ENCODE results near the gene FAM171A1. TPM values are rescaled to one million over a fixed set of nuclear protein-coding genes. Genes with fewer than 3 reads are reported as not detected.

Gene FAM171A1
- total and polyA plus RNA-seq, 2 of the 13 experiments (the other 11 are each of a cell fraction or from before 2014, with no cell fraction given), result 21.5 to 34.7 TPM

DNA sequence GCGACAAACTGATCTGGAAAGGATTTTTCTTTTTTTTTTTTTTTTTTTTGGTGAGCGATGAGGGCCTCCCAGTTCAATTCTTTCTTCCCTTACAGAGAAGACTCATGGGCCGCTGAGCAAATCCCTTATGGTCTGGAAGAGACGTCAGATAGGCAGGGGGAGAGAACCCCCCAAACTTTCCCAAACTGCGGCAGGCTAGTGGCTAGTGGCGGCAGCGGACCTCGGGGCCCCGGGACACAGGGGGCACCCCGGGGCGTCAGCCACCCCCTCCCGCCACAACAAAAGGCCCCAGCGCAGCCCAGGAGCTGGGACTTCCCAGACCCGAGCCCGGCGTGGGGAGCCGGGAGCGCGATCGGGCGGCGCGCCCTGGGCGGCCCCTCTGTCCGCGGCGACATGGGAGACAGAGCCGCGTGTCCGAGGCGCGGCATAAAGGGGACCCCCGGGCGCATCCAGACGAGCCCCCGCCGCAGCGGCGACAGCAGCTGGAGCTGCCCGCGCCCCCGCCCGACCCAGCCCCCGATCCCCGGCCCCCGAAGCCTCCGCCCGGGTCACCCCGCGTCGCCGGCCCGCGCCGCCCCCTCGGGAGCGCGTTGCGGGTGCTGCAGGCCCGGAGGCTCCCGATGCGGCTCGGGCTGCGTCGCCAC is 755 bp downstream of the FAM171A1 start (continued):
- no peak for TF ChIP-seq MAF1 (CRISPR knock-in tag; IDR thresholded peaks at IDR 0.05; ENCODE audit: borderline replicate concordance)
- TF ChIP-seq DR1 (CRISPR knock-in tag; IDR thresholded peaks at IDR 0.05), result no peak
- TF ChIP-seq, protein P1, sequence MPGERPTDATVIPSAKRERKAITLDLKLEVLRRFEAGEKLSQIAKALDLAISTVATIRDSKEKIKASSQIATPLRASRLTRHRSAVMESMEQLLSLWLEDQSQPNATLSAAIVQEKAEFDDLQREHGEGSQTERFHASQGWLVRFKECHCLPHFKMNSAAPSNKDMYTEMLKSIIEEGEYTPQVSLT (CRISPR knock-in tag; IDR thresholded peaks at IDR 0.05; ENCODE audit: borderline replicate concordance, low read depth), result no peak
- no peak for TF ChIP-seq HOXA3 (CRISPR knock-in tag; IDR thresholded peaks at IDR 0.05)
- TF ChIP-seq ZNF615 (CRISPR knock-in tag; IDR thresholded peaks at IDR 0.05; ENCODE audit: borderline replicate concordance), result no peak
- TF ChIP-seq, protein P2, sequence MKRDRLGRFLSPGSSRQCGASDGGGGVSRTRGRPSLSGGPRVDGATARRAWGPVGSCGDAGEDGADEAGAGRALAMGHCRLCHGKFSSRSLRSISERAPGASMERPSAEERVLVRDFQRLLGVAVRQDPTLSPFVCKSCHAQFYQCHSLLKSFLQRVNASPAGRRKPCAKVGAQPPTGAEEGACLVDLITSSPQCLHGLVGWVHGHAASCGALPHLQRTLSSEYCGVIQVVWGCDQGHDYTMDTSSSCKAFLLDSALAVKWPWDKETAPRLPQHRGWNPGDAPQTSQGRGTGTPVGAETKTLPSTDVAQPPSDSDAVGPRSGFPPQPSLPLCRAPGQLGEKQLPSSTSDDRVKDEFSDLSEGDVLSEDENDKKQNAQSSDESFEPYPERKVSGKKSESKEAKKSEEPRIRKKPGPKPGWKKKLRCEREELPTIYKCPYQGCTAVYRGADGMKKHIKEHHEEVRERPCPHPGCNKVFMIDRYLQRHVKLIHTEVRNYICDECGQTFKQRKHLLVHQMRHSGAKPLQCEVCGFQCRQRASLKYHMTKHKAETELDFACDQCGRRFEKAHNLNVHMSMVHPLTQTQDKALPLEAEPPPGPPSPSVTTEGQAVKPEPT (CRISPR knock-in tag; IDR thresholded peaks at IDR 0.05; ENCODE audit: low read depth), result no peak
- TF ChIP-seq JUND (CRISPR knock-in tag; IDR thresholded peaks at IDR 0.05), result no peak
- TF ChIP-seq ZNF333 (CRISPR knock-in tag; IDR thresholded peaks at IDR 0.05; ENCODE audit: borderline replicate concordance), result no peak
- TF ChIP-seq ZNF24 (IDR thresholded peaks at IDR 0.05), result no peak
- TF ChIP-seq, protein P3, sequence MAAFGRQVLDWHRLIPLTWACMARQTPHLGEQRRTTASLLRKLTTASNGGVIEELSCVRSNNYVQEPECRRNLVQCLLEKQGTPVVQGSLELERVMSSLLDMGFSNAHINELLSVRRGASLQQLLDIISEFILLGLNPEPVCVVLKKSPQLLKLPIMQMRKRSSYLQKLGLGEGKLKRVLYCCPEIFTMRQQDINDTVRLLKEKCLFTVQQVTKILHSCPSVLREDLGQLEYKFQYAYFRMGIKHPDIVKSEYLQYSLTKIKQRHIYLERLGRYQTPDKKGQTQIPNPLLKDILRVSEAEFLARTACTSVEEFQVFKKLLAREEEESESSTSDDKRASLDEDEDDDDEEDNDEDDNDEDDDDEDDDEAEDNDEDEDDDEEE (CRISPR knock-in tag; IDR thresholded peaks at IDR 0.05), result peak; percentile 53; the same call in 1 of the 2 replicates
- TF ChIP-seq TAF1 (CRISPR knock-in tag; IDR thresholded peaks at IDR 0.05), result peak; percentile 9; the same call in 1 of the 2 replicates
- TF ChIP-seq, protein P4, sequence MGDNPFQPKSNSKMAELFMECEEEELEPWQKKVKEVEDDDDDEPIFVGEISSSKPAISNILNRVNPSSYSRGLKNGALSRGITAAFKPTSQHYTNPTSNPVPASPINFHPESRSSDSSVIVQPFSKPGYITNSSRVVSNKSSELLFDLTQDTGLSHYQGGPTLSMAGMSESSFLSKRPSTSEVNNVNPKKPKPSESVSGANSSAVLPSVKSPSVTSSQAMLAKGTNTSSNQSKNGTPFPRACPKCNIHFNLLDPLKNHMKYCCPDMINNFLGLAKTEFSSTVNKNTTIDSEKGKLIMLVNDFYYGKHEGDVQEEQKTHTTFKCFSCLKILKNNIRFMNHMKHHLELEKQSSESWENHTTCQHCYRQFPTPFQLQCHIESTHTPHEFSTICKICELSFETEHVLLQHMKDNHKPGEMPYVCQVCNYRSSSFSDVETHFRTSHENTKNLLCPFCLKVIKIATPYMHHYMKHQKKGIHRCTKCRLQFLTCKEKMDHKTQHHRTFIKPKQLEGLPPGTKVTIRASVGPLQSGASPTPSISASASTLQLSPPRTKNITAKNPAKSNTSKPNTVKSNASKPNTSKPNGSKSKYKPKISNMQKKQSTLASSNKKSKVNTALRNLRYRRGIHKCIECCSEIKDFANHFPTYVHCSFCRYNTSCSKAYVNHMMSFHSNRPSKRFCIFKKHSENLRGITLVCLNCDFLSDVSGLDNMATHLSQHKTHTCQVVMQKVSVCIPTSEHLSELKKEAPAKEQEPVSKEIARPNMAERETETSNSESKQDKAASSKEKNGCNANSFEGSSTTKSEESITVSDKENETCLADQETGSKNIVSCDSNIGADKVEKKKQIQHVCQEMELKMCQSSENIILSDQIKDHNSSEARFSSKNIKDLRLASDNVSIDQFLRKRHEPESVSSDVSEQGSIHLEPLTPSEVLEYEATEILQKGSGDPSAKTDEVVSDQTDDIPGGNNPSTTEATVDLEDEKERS (CRISPR knock-in tag; IDR thresholded peaks at IDR 0.05), result no peak
- no peak for TF ChIP-seq ZNF747 (CRISPR knock-in tag; IDR thresholded peaks at IDR 0.05; ENCODE audit: borderline replicate concordance)
- no peak for TF ChIP-seq JUN (CRISPR knock-in tag; IDR thresholded peaks at IDR 0.05)
- TF ChIP-seq, protein P5, sequence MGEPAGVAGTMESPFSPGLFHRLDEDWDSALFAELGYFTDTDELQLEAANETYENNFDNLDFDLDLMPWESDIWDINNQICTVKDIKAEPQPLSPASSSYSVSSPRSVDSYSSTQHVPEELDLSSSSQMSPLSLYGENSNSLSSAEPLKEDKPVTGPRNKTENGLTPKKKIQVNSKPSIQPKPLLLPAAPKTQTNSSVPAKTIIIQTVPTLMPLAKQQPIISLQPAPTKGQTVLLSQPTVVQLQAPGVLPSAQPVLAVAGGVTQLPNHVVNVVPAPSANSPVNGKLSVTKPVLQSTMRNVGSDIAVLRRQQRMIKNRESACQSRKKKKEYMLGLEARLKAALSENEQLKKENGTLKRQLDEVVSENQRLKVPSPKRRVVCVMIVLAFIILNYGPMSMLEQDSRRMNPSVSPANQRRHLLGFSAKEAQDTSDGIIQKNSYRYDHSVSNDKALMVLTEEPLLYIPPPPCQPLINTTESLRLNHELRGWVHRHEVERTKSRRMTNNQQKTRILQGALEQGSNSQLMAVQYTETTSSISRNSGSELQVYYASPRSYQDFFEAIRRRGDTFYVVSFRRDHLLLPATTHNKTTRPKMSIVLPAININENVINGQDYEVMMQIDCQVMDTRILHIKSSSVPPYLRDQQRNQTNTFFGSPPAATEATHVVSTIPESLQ (CRISPR knock-in tag; conservative IDR thresholded peaks at IDR 0.05), result no peak
- no peak for TF ChIP-seq ETV6 (CRISPR knock-in tag; conservative IDR thresholded peaks at IDR 0.05)
- TF ChIP-seq ZNF557 (CRISPR knock-in tag; IDR thresholded peaks at IDR 0.05), result no peak
- TF ChIP-seq ZNF776 (CRISPR knock-in tag; IDR thresholded peaks at IDR 0.05), result no peak
- TF ChIP-seq ZNF121 (CRISPR knock-in tag; IDR thresholded peaks at IDR 0.05), result no peak
